Thoracic aorta (tissue), 2 donors: ENCODE measurements around the gene BCL11B. TPM values are rescaled to one million over a fixed set of nuclear protein-coding genes. Genes with fewer than 3 reads are reported as not detected.

Source experiments
- ATAC-seq: fragments of 150-250 bp; one replicate; pipeline ENCODE4 v1.8.0; 2017; ENCODE audit warnings: low read depth; ENCODE audit not compliant: insufficient number of reproducible peaks, low FRiP score
- DNase-seq: peaks from one replicate; pipeline ENCODE4 v3.0.0-alpha.2; 2020; ENCODE audit warnings: low spot score
- H3K27ac ChIP-seq, 2 donors: fragments of 200-600 bp; sonication (generic); 1 replicate in 1 of 2; 2 replicates in 1 of 2; pipeline ENCODE4 v1.5.1; 2016; ENCODE audit warnings: mild to moderate bottlenecking in 2 of 2, moderate library complexity in 2 of 2
- H3K27me3 ChIP-seq: fragments of 200-600 bp; sonication (generic); replicated peaks from 2 replicates; pipeline ENCODE4 v1.6.0; 2016; ENCODE audit warnings: mild to moderate bottlenecking; ENCODE audit not compliant: insufficient read depth
- H3K36me3 ChIP-seq: fragments of 200-600 bp; sonication (generic); one replicate; pipeline ENCODE4 v1.5.1; 2016
- H3K4me1 ChIP-seq, 2 donors: fragments of 200-600 bp; sonication (generic); 1 replicate in 1 of 2; 2 replicates in 1 of 2; pipeline versions ENCODE4 v1.5.1 to v1.6.0; 2016; ENCODE audit warnings: low read depth in 2 of 2, mild to moderate bottlenecking in 1 of 2; ENCODE audit not compliant: control insufficient read depth in 1 of 2
- H3K4me3 ChIP-seq: fragments of 200-600 bp; sonication (generic); 2 replicates; pipeline ENCODE4 v1.5.1; 2016; ENCODE audit warnings: mild to moderate bottlenecking
- H3K9me3 ChIP-seq: fragments of 200-600 bp; sonication (generic); 2 replicates; pipeline ENCODE4 v1.5.1; 2016
- total RNA-seq, 2 donors: library from RNA; depleted of rRNA; stranded (reverse); fragments of >200 nt; gene quantifications; one replicate each; pipeline versions ENCODE4 v1.1.0 to v1.2.3, GENCODE V29; 2016
- TF ChIP-seq, protein P1 (sequence below): fragments of 200-600 bp; sonication (generic); IDR thresholded peaks from one replicate; pipeline ENCODE4 v1.5.1; 2019; ENCODE audit warnings: antibody characterized with exemption

BCL11B gene
- total RNA-seq, 2 donors from 2014 or later: 0.92 to 6.2 TPM

DNA sequence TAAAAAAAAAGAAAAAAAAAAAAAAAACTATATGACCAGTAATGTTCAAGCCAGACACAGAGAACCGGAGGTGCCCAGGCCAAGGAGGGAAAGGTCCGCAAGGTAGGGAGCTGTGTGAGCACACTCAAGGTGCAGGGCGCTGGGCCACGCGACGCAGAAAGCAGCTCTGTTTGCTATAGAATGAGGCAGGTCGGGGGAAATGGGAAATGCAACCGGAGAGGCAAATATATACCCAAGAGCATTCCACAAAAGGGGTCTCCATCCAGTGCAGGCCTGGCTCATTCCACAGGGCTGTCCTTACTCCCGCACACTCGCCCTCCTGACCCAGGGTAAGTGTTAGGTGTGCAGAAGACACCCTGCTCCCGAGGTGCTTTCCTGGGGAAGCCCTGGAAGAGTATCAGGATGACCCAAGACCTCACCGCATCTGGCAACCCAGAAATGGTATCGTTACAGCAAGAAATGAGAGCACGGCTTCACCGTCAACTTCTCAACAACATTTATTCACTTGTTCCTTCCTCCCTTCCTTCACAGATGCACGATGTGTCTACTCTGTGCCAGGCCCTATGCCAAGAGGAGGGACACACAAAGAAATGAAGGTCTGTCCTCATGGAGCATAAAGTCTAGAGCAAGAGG, 86.4 kb downstream of the BCL11B start:
- no peaks in the 10 kb centered on the region for H3K9me3 ChIP-seq
- ATAC-seq (no peak), DNase-seq (no peak)
- H3K4me1 ChIP-seq: peaks cover 0 to under 1% of the 10 kb centered on the region in 2 donors
- no peaks in the 10 kb centered on the region for H3K36me3 ChIP-seq
- TF ChIP-seq, protein P1, sequence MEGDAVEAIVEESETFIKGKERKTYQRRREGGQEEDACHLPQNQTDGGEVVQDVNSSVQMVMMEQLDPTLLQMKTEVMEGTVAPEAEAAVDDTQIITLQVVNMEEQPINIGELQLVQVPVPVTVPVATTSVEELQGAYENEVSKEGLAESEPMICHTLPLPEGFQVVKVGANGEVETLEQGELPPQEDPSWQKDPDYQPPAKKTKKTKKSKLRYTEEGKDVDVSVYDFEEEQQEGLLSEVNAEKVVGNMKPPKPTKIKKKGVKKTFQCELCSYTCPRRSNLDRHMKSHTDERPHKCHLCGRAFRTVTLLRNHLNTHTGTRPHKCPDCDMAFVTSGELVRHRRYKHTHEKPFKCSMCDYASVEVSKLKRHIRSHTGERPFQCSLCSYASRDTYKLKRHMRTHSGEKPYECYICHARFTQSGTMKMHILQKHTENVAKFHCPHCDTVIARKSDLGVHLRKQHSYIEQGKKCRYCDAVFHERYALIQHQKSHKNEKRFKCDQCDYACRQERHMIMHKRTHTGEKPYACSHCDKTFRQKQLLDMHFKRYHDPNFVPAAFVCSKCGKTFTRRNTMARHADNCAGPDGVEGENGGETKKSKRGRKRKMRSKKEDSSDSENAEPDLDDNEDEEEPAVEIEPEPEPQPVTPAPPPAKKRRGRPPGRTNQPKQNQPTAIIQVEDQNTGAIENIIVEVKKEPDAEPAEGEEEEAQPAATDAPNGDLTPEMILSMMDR: no peak
- no peak overlapping the region for H3K27ac ChIP-seq
- H3K4me3 ChIP-seq: no peak overlapping the region
- no peaks in the 10 kb centered on the region for H3K27me3 ChIP-seq

DNA sequence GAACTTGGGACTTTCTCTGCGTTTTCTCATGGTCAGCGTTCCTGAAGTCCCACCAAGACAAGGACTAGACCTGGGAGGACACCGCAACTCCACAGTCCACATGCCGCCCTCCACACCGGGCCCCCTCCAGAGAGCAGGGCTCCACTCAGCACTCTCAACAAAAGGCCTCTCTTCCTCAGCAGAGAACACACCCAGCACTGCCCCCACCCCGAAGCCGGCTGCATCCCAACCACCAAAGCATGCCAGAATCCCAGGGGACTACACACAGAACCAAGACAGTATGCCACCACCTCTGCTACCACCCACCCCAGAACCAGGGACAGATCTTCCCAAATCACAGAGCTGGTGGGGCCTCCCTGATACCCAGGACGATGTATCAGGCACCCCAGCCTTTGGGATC, 88.3 kb downstream of the BCL11B start:
- no peak for DNase-seq

DNA sequence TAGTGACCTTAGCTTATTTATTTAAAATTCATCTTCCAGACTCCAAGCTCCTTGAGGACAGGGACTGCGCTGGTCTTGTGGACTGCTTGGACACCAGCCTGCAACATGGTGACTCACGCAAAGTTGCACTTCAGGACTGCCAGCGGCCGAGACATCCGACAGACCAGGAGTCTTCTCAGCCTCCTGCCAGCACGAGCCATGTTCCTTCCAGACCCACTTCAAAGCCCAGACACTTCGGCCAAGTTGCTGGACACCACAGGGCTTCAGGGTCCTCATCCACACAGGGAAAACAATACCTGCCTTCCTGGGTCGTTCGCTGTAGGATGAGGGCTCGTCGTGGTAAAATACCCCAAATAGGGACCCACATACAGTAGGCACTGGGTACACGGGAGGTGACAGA, 88.7 kb downstream of the BCL11B start:
- TF ChIP-seq, protein P1: no peak
- Histone ChIP-seq H3K27me3 (no peaks in the 10 kb centered on the region), H3K4me3 (no peak overlapping the region), H3K4me1 (peaks cover 0 to 3% of the 10 kb centered on the region in 2 donors), H3K9me3 (no peaks in the 10 kb centered on the region), H3K27ac (no peak overlapping the region), H3K36me3 (no peaks in the 10 kb centered on the region)
- ATAC-seq (no peak), DNase-seq (no peak)

More for the DNA sequence above, 88.3 kb downstream of the BCL11B start:
- no peaks in the 10 kb centered on the region for H3K27me3 ChIP-seq
- H3K27ac ChIP-seq: no peak overlapping the region
- H3K36me3 ChIP-seq: no peaks in the 10 kb centered on the region
- no peaks in the 10 kb centered on the region for H3K4me1 ChIP-seq
- TF ChIP-seq, protein P1: no peak
- ATAC-seq: no peak
- H3K9me3 ChIP-seq: no peaks in the 10 kb centered on the region
- no peak overlapping the region for H3K4me3 ChIP-seq

DNA sequence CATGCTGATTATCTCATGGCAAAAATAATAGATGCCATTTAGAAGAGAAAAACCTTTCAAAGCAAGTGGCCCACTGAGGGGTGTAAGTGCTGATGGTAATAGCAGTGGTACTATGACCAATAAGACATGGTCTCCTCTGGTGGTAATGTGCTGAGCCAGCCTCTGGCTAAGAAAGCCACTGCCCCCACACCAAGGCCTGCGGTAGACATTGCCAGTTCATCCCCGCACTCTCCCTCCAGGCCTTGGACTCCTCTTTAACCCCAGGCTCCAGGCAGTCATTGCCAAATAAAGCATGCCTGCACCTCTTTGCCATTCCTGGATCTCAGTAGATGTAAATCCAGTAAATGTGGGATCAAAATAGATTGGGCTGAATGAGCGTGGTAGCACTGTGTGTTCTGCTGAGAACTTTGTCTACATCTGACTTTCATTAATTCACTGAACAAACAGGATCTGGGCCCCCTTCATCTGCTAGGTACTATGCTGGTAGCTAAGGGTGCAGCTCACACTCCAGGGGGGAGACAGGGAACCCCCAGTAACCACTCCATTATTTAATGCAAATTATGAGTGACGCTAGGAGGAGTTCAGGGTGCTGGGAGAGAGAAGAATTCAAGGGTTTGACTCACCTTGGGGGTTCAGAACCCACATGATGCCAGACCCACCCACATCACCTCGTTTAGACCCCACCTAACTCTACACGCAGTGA, 89.3 kb downstream of the BCL11B start:
- H3K27me3 ChIP-seq: no peaks in the 10 kb centered on the region
- TF ChIP-seq, protein P1: no peak
- no peak overlapping the region for H3K4me3 ChIP-seq
- no peaks in the 10 kb centered on the region for H3K36me3 ChIP-seq
- DNase-seq (no peak), ATAC-seq (no peak)
- H3K4me1 ChIP-seq: peaks cover 0 to 3% of the 10 kb centered on the region in 2 donors
- H3K9me3 ChIP-seq: no peaks in the 10 kb centered on the region
- no peak overlapping the region for H3K27ac ChIP-seq

DNA sequence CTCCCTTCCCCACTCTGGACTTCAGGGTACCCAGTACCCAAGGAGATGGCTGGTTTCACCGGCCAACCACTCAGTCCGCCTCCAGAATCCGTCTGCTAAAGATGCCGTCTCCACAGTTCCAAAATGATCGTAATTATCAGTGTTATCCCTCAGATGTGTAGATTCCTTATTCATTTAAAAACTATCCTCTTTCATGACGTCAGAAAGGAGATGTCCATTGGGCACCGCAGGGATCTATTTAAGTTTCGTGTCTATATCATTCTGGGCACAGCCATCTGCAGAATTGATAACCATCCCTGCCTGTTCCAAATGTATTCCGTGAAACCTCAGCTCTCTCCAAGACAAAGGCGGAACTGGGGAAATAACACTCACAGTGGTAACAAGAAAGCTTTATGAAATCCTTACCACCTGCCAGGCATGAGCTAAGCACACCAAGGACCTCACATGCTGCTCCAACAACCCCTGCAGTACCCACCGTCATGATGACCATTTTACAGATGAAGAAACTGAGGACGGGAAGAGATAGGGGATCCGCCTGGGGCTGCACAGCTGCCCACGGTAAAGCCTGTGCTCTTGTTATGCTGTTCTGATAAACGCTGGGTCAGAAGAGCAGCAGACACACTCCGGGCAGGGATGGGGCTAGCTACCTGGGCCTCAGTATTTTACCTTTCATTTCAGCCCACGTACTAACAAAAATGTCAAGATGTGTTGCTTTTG, 90.0 kb downstream of the BCL11B start:
- TF ChIP-seq, protein P1: no peak
- H3K27ac ChIP-seq: no peak overlapping the region
- no peaks in the 10 kb centered on the region for H3K36me3 ChIP-seq
- DNase-seq (no peak), ATAC-seq (no peak)
- no peak overlapping the region for H3K4me3 ChIP-seq
- H3K9me3 ChIP-seq: no peaks in the 10 kb centered on the region
- H3K4me1 ChIP-seq: peaks cover 0 to 3% of the 10 kb centered on the region in 2 donors
- no peaks in the 10 kb centered on the region for H3K27me3 ChIP-seq
